ENCODE data around the gene ARHGAP1.

The ARHGAP1 gene

DNA sequence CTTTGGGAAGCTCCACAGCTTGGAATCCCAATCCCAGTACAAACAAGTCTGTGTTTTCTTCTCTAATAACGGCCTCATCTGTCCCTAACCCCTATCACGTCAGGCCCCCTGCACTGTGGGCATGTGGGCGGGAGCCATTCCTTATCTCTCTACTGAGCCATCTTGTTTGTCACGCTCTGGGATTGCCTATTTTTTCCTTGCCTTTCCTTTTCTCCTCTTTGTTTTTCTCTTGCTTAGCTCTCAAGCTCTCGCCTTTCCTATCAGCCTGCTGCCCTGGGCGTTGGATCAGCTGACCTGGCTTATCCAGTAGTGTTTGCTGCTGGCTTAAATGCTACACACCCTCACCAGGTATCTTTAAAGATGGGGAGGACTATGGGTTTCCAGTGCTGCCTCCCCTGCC, 35.8 kb downstream of the ARHGAP1 start:
- TF ChIP-seq TEAD4 (IDR thresholded peaks at IDR 0.05) = no peak
- TF ChIP-seq TAF1 (IDR thresholded peaks at IDR 0.05; ENCODE audit: low read depth) = no peak
- TF ChIP-seq TCF12 (IDR thresholded peaks at IDR 0.05; ENCODE audit: low read depth) = no peak
- TF ChIP-seq, protein P1, sequence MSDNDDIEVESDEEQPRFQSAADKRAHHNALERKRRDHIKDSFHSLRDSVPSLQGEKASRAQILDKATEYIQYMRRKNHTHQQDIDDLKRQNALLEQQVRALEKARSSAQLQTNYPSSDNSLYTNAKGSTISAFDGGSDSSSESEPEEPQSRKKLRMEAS (IDR thresholded peaks at IDR 0.05) = no peak
- TF ChIP-seq YY1 (IDR thresholded peaks at IDR 0.05; ENCODE audit: low read depth) = no peak

DNA sequence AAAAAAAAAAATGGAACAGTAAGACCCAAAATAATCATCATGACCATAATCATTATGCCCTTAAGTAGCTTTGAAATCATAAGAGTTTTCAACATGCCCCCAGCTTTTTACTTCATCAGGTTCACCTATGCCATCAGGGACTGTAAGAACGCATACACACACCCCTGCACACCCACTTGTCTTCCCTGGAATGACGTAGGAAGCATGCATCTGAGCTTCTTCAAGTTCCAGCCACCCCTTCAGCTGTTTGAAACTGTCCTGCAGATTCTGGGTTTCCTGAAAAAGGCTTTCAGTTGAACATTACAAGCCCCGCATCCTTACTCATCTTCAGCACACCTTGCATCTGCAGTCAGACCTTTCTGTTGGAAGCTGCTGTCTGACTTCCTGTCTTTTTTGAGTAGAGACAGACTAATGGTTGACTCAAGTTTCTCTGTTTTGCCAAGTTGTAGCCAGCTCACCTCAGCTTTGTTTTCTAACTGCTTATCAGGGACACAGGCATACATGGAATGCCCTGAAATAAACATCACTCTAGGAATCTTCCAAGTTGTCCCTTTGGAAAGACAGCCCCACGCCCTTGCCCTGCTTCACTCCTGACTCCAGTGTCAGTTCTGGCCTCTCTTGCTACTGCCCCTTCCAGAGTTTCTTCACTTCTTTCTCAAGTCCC, 37.0 kb downstream of the ARHGAP1 start:
- TF ChIP-seq TCF12 (IDR thresholded peaks at IDR 0.05; ENCODE audit: low read depth) (no peak), CEBPB (IDR thresholded peaks at IDR 0.05) (no peak), FOXM1 (IDR thresholded peaks at IDR 0.05; ENCODE audit: borderline replicate concordance, low read depth) (no peak), NFIC (IDR thresholded peaks at IDR 0.05) (no peak), TEAD4 (IDR thresholded peaks at IDR 0.05) (no peak), REST (IDR thresholded peaks at IDR 0.05; ENCODE audit: low read depth) (no peak), EP300 (IDR thresholded peaks at IDR 0.05; ENCODE audit: borderline replicate concordance) (no peak), EGR1 (IDR thresholded peaks at IDR 0.05) (no peak), YY1 (IDR thresholded peaks at IDR 0.05; ENCODE audit: low read depth) (no peak), RAD21 (IDR thresholded peaks at IDR 0.05; ENCODE audit: low read depth) (no peak), TAF1 (IDR thresholded peaks at IDR 0.05; ENCODE audit: low read depth) (no peak), ZBTB7A (IDR thresholded peaks at IDR 0.05; ENCODE audit: low read depth) (no peak), CREB1 (IDR thresholded peaks at IDR 0.05; ENCODE audit: low read depth) (no peak)
- TF ChIP-seq, protein P1 (IDR thresholded peaks at IDR 0.05) = no peak
- TF ChIP-seq, protein P2, sequence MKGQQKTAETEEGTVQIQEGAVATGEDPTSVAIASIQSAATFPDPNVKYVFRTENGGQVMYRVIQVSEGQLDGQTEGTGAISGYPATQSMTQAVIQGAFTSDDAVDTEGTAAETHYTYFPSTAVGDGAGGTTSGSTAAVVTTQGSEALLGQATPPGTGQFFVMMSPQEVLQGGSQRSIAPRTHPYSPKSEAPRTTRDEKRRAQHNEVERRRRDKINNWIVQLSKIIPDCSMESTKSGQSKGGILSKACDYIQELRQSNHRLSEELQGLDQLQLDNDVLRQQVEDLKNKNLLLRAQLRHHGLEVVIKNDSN (IDR thresholded peaks at IDR 0.05) = no peak

DNA sequence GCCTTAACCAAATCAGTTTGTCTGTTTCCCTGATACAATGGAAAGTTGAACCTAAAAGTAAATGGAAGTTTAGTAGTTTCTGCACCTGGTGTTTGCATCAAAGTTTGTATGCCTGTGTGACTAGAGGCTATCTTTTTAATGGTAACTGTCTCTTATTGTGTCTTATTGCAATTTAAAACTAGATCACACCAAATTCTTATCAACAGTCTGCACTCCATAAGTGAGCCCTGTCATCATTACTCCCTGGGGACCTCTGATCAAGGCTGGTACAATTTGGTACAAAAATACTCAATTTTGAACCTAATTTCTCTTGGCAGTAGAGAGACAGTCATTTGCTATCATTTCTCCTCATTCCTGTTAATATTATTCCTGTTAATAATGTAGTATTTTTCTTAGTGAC, 38.1 kb downstream of the ARHGAP1 start:
- TF ChIP-seq, protein P1 (IDR thresholded peaks at IDR 0.05) = no peak
- no peak for TF ChIP-seq EP300 (IDR thresholded peaks at IDR 0.05; ENCODE audit: borderline replicate concordance)
- no peak for TF ChIP-seq ZBTB7A (IDR thresholded peaks at IDR 0.05; ENCODE audit: low read depth)
- TF ChIP-seq EGR1 (IDR thresholded peaks at IDR 0.05) = no peak
- TF ChIP-seq TCF12 (IDR thresholded peaks at IDR 0.05; ENCODE audit: low read depth) = no peak
- TF ChIP-seq YY1 (IDR thresholded peaks at IDR 0.05; ENCODE audit: low read depth) = no peak
- no peak for TF ChIP-seq RAD21 (IDR thresholded peaks at IDR 0.05; ENCODE audit: low read depth)
- TF ChIP-seq NFIC (IDR thresholded peaks at IDR 0.05) = no peak
- TF ChIP-seq CREB1 (IDR thresholded peaks at IDR 0.05; ENCODE audit: low read depth) = no peak
- TF ChIP-seq TAF1 (IDR thresholded peaks at IDR 0.05; ENCODE audit: low read depth) = no peak
- TF ChIP-seq, protein P2 (IDR thresholded peaks at IDR 0.05) = no peak
- no peak for TF ChIP-seq CEBPB (IDR thresholded peaks at IDR 0.05)
- TF ChIP-seq REST (IDR thresholded peaks at IDR 0.05; ENCODE audit: low read depth) = no peak

DNA sequence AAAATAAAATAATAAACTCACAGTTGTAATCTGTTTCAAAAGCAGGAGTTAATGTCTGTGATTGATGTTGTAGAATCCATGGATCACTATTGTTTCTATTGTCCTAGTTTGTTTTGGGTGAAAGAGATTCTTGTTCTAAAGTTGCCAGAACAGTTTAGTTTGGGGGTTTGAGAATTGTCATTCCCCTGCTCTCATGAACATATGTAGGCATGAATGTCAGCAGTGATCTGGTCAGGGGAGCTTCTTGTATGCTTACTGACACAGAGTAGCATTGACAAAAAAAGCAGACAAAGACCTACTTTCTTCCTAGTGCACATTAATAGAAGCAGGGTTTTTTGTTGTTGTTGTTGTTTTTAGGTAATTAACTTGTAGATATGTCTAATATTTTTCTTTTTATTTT, 38.6 kb downstream of the ARHGAP1 start:
- TF ChIP-seq YY1 (IDR thresholded peaks at IDR 0.05; ENCODE audit: low read depth) = no peak
- no peak for TF ChIP-seq FOXM1 (IDR thresholded peaks at IDR 0.05; ENCODE audit: borderline replicate concordance, low read depth)
- no peak for TF ChIP-seq RAD21 (IDR thresholded peaks at IDR 0.05; ENCODE audit: low read depth)
- no peak for TF ChIP-seq CREB1 (IDR thresholded peaks at IDR 0.05; ENCODE audit: low read depth)
- no peak for TF ChIP-seq TAF1 (IDR thresholded peaks at IDR 0.05; ENCODE audit: low read depth)
- no peak for TF ChIP-seq TCF12 (IDR thresholded peaks at IDR 0.05; ENCODE audit: low read depth)
- TF ChIP-seq, protein P1 (IDR thresholded peaks at IDR 0.05) = no peak
- no peak for TF ChIP-seq CEBPB (IDR thresholded peaks at IDR 0.05)
- TF ChIP-seq, protein P2 (IDR thresholded peaks at IDR 0.05) = no peak
- TF ChIP-seq ZBTB7A (IDR thresholded peaks at IDR 0.05; ENCODE audit: low read depth) = no peak

DNA sequence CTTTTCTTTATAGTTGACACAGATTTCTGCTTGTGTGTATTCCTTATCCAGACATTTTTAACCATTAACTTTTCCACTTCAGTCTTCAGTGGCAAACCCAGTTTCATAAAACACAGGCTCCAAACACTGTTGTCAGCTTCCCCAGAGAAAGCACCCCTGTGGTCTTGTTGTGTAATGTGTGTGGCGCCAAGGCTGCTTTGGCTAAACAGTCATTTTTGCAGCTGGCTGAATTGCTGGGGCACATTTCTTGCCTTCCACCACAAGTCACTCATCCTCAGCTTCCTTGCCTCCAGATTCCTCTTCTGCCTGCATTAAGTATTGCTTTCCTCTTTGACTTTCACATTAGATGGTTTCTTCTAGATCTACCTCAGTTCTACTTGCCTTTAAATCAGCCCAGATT, 40.5 kb downstream of the ARHGAP1 start:
- TF ChIP-seq TAF1 (IDR thresholded peaks at IDR 0.05; ENCODE audit: low read depth) (no peak), TCF12 (IDR thresholded peaks at IDR 0.05; ENCODE audit: low read depth) (no peak), ZBTB7A (IDR thresholded peaks at IDR 0.05; ENCODE audit: low read depth) (no peak), CEBPB (IDR thresholded peaks at IDR 0.05) (no peak), FOXM1 (IDR thresholded peaks at IDR 0.05; ENCODE audit: borderline replicate concordance, low read depth) (no peak), NFIC (IDR thresholded peaks at IDR 0.05) (no peak), REST (IDR thresholded peaks at IDR 0.05; ENCODE audit: low read depth) (no peak), EP300 (IDR thresholded peaks at IDR 0.05; ENCODE audit: borderline replicate concordance) (no peak), CREB1 (IDR thresholded peaks at IDR 0.05; ENCODE audit: low read depth) (no peak), RAD21 (IDR thresholded peaks at IDR 0.05; ENCODE audit: low read depth) (no peak), EGR1 (IDR thresholded peaks at IDR 0.05) (no peak), YY1 (IDR thresholded peaks at IDR 0.05; ENCODE audit: low read depth) (no peak), TEAD4 (IDR thresholded peaks at IDR 0.05) (no peak)
- TF ChIP-seq, protein P2 (IDR thresholded peaks at IDR 0.05) = no peak
- TF ChIP-seq, protein P1 (IDR thresholded peaks at IDR 0.05) = no peak
